CD4-positive, alpha-beta T cell treated with Interleukin-2 at 100 ng/mL for 4 hours (primary cell): ENCODE data around the gene SNX27.
"Not testable (repeated sequence)": the region's sequence is repeated elsewhere in the genome, so short reads cannot be mapped to it uniquely, and the experiment has no call there.

Experiments used
- DNase-seq: peaks from one replicate; pipeline ENCODE4 v3.0.0-alpha.2; 2020; ENCODE audit warnings: low spot score

Gene SNX27

GRCh38 chr1:151721788-151722510 lies 110.1 kb downstream of the SNX27 start:
- DNase-seq = no peak

GRCh38 chr1:151723726-151724370 lies 112.0 kb downstream of the SNX27 start:
- no peak for DNase-seq

- no peak for DNase-seq
These were observed 116.6 kb downstream of the SNX27 start for GRCh38 chr1:151728151-151729054.

- DNase-seq = no peak
These were observed 117.5 kb downstream of the SNX27 start for GRCh38 chr1:151729157-151729965.

GRCh38 chr1:151729966-151730291 lies 118.1 kb downstream of the SNX27 start:
- no peak for DNase-seq

GRCh38 chr1:151733126-151733525 lies 121.3 kb downstream of the SNX27 start:
- no peak for DNase-seq

- DNase-seq = not testable (repeated sequence)
These were observed 122.1 kb downstream of the SNX27 start for GRCh38 chr1:151733995-151734394.

- DNase-seq = no peak
These were observed 125.2 kb downstream of the SNX27 start for GRCh38 chr1:151737026-151737425.

GRCh38 chr1:151737479-151737878 lies 125.6 kb downstream of the SNX27 start:
- DNase-seq = no peak

GRCh38 chr1:151739590-151740355 lies 127.9 kb downstream of the SNX27 start:
- DNase-seq = no peak

- no peak for DNase-seq
These were observed 129.7 kb downstream of the SNX27 start for GRCh38 chr1:151741516-151741915.
